GM18909 (cell line): Measurements from ENCODE around the gene MIEN1.
"Not testable (repeated sequence)": the region's sequence is repeated elsewhere in the genome, so short reads cannot be mapped to it uniquely, and the experiment has no call there.

Experiments
- ATAC-seq: cut with Tn5 transposase; IDR thresholded peaks from one replicate; pipeline ENCODE4 v1.9.1; 2021; ENCODE audit warnings: mild to moderate bottlenecking; ENCODE audit not compliant: unreplicated experiment, poor library complexity

The MIEN1 gene

GRCh38 chr17:39701784-39702422 lies 28.4 kb downstream of the MIEN1 start:
- ATAC-seq: no peak

GRCh38 chr17:39701012-39701783 lies 29.1 kb downstream of the MIEN1 start:
- no peak for ATAC-seq

- ATAC-seq: no peak
Measured at GRCh38 chr17:39700148-39700987, 30.0 kb downstream of the MIEN1 start.

GRCh38 chr17:39699818-39700147 lies 30.5 kb downstream of the MIEN1 start, which contains the start of gene ERBB2:
Gene ERBB2 (plus strand): TSS chr17:39700064. CDS start chr17:39700239, 175 bp downstream.
- ATAC-seq: no peak

- ATAC-seq: not testable (repeated sequence)
Measured at GRCh38 chr17:39699157-39699817, 31.0 kb downstream of the MIEN1 start.

GRCh38 chr17:39697961-39698360 lies 32.4 kb downstream of the MIEN1 start:
- ATAC-seq: no peak

- no peak for ATAC-seq
Measured at GRCh38 chr17:39696731-39697130, 33.6 kb downstream of the MIEN1 start.

- no peak for ATAC-seq
Measured at GRCh38 chr17:39695089-39695474, 35.2 kb downstream of the MIEN1 start.

- no peak for ATAC-seq
Measured at GRCh38 chr17:39694593-39694992, 35.7 kb downstream of the MIEN1 start.

GRCh38 chr17:39688945-39689344 lies 41.4 kb downstream of the MIEN1 start:
- ATAC-seq: no peak

- no peak for ATAC-seq
Measured at GRCh38 chr17:39688475-39688835, 41.9 kb downstream of the MIEN1 start.

GRCh38 chr17:39687546-39688474 lies 42.5 kb downstream of the MIEN1 start, which contains the start of gene PGAP3:
Gene PGAP3 (minus strand): TSS chr17:39688057. CDS start chr17:39688014, 43 bp downstream.
- peak; percentile 91 for ATAC-seq

GRCh38 chr17:39687101-39687545 lies 43.2 kb downstream of the MIEN1 start:
- no peak for ATAC-seq

GRCh38 chr17:39684369-39685192 lies 45.8 kb downstream of the MIEN1 start:
- no peak for ATAC-seq

- ATAC-seq: no peak
Measured at GRCh38 chr17:39683295-39683939, 46.9 kb downstream of the MIEN1 start.

- no peak for ATAC-seq
Measured at GRCh38 chr17:39679521-39680192, 50.7 kb downstream of the MIEN1 start.
